ENCODE data around the gene PLAAT5.

The PLAAT5 gene

GRCh38 chr11:63512816-63513215, 21.8 kb upstream of the PLAAT5 start:
- no peak for DNase-seq (ENCODE audit: low spot score)

GRCh38 chr11:63511048-63511748, 20.2 kb upstream of the PLAAT5 start:
- no peak for DNase-seq (ENCODE audit: low spot score)

DNA sequence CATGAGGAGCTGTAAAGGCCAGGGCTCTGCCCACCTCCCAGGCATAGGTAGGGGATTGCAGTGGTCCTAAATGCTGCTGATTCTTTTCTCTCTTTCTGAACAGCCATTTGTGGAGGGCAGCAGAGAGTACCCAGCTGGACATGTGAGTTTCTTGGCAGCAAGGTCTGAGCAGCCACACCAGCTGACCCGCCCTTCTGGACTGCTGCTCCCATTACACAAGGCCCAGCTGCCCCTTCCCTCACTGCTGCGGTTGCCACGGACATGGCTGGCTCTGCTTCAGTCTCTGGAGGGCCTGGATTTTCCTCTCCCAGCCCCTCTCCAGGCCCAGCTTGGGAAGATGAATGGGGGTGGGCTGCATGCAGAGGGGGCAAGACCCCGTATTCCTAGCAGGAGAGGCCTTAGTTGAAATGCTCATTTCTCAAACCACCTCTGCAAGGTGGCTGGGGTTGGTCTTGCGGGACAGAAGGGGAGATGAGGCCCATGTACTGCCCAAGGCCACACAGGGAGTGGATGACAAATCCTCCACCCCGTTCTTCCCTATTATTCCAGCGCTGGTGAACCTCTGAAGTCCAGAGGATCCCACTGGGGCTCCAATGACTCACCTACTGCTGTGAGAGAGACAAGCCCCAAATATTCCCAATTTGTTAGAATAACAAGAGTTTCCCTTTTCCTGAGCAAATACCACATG, 19.5 kb upstream of the PLAAT5 start:
- DNase-seq (ENCODE audit: low spot score): peak; percentile 92

GRCh38 chr11:63508745-63509144, 17.8 kb upstream of the PLAAT5 start:
- DNase-seq (ENCODE audit: low spot score): no peak

DNA sequence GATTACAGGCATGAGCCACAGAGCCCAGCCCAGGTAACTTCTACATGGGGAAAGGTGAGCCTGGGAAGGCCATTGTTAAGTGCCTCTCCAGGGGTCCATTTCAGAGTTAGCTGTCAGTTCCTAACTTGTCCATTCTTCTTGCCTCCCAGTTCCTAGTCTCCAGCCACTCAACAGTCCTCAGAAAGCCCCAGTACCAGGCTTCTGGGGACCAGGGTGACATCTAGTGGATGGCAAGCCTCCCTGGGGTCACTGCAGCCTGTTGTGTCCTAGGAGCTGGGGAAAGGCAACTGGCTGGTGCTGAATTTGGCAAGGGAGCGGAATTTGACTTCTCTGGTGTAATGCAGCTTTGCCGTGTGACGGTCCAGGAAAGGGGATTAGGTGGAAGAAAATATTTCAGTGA, 17.0 kb upstream of the PLAAT5 start:
- DNase-seq (ENCODE audit: low spot score): peak; percentile 94

- no peak for DNase-seq (ENCODE audit: low spot score)
Measured at GRCh38 chr11:63507511-63507910, 16.5 kb upstream of the PLAAT5 start.

- no peak for DNase-seq (ENCODE audit: low spot score)
Measured at GRCh38 chr11:63506876-63507275, 15.9 kb upstream of the PLAAT5 start.

GRCh38 chr11:63505857-63506528, 15.0 kb upstream of the PLAAT5 start, which contains the start of gene LGALS12:
LGALS12 (plus strand) TSS chr11:63506084; CDS start chr11:63506459, 375 bp downstream.
- no peak for DNase-seq (ENCODE audit: low spot score)

DNA sequence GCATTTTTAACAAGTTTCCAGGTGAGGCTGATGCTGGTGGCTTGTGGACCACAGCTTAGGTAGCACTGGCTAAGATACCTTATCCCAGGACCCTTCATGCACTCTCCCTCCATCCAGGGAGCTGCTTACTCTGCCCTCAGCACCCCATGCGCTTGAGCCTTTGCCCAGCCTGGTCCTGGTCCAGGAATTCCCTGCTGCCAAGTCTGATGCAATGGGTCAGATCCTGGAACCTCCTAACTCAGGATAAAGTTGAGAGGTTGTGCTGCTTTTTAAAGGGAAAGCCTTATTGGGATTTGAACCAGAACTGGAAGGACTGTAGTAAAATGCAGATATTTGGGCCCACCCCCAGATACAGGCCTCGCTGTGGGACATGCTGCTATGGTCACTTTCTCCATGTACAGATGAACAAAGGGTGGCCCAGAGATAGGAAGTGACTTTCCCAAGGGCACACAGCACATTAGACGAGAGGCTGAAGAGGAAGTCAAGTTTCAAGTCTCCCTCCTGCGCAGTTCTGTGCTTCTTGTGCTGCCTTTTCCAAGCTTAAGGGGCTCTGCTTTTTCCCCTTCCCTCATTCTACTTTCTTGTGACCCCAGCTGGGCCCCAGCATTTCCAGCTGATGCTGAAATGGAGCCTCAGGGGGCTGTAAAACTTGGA, 14.1 kb upstream of the PLAAT5 start:
- DNase-seq (ENCODE audit: low spot score): no peak

GRCh38 chr11:63504054-63504453, 13.1 kb upstream of the PLAAT5 start:
- DNase-seq (ENCODE audit: low spot score): no peak

DNA sequence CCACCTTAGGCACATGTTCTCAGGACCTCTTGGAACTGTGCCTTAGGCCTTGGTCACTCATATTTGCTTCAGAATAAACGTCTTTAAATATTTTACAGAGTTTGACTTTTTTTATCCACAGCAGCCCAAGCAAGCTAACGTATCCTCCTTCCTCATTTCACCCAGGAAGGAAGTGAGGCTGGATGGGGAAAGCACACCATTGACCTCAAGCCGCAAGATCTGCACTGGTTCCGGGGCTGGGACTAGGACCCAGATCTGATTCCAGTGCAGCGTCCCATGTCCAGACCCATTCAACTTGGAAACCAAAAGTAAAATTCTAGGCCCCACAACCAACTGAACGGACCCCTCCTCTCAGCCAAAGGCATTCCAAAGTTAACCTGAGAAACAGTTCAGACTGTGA, 12.5 kb upstream of the PLAAT5 start:
- DNase-seq (ENCODE audit: low spot score): no peak

DNA sequence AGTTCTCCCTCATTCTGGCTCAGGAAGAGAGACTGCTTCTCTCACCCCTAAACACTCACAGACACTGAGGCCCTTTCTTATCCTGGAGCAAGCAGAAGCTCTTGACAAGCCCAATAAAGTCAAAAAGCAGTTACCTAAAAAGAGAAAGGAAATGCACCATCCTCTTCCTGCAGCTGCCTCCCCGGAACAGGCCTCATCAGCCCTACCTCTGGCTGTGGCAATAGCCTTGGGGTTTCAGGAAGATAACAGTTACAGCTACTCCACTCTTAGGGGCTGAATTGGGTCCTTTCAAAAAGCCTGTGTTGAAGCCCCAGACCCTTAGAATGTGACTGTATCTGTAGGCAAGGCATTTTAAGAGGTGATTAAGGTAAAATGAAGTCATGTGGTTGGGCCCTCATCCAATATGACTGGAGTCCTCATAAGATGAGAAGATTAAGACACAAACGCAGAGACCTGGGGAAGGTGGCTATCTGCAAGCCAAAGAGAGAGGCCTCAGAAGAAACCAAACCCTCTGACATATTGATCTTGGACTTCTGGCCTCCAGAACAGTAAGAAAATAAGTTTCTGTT, 11.4 kb upstream of the PLAAT5 start:
- no peak for DNase-seq (ENCODE audit: low spot score)

DNA sequence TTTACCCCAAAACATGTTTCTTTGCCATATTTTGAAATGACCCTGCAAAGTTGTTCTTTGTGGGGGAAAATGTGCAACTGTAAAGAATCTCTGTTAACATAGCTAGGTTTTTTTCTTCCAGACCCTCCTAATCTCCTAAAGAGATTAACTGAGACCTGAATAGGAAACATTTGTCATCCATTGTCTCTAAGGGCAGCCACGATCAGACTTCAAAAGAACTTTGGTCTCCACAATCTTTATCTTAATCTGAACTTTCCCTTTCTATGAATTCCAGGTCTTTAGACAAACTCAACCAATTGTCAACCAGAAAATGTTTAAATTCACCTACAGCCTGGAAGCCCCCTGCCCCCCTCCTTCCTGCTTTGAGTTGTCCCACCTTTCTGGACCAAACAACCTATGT, 10.3 kb upstream of the PLAAT5 start:
- no peak for DNase-seq (ENCODE audit: low spot score)

GRCh38 chr11:63499874-63500273, 8.9 kb upstream of the PLAAT5 start:
- DNase-seq (ENCODE audit: low spot score): no peak

DNA sequence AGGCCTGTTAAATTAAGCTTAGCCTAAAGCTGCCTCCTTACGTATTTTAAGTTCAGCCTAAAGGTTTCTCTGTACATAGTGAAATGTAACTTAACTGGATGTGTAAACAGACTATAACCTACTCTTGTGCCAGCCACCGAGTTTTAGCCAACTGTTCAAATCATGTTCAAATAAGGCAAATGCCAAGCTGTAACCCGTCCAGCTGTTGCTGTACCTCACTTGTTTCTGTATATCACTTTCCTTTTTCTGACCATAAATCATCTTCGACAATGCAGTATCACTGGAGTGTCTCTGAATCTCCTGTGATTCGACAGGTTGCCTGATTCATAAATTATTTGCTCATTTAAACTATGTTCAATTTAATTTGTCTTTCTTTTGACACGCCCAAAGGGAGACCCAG, 4.0 kb upstream of the PLAAT5 start:
- no peak for DNase-seq (ENCODE audit: low spot score)

GRCh38 chr11:63493127-63493526, 2.2 kb upstream of the PLAAT5 start:
- DNase-seq (ENCODE audit: low spot score): no peak

GRCh38 chr11:63492441-63492840, 1.5 kb upstream of the PLAAT5 start:
- DNase-seq (ENCODE audit: low spot score): no peak

GRCh38 chr11:63491636-63492372, 837 bp upstream of the PLAAT5 start:
- no peak for DNase-seq (ENCODE audit: low spot score)

DNA sequence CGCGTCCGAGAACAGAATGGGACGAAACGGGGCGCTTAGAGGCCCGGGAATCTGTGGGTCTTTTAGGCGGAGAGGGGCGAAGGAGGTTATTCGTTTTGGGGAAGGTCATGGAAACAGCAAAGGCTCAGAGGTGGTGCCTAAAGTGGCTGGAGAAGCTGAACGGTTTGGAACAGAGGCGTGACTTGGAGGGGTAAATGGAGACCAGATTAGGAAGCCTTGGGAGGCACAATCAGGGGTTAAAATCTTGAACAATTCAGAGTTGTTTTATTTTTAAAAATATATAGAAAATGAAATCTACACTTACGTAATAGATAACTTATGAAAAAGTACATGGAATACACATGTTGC, 247 bp upstream of the PLAAT5 start:
- no peak for DNase-seq (ENCODE audit: low spot score)

- peak; percentile 71 for DNase-seq (ENCODE audit: low spot score)
Measured at GRCh38 chr11:63489879-63490278, 1.1 kb downstream of the PLAAT5 start.

DNA sequence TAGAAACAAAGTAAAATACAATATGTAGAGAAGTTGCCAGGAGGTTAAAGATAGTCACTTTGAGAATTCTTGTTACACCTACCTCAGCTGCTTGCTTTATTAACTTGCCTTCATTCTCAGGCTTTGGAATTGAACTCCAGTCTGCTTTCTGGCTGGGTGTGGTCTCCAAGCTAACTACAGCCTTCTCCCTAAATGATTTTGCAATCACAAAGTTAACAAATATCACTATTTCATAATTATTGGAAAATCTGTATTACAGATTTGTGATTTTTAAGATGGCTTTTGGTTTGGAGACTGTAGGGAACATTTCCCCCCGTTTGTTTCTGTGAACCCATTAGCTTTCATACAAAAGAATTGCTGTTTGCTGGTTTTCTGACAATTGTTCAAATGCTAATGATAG, 2.2 kb downstream of the PLAAT5 start:
- no peak for DNase-seq (ENCODE audit: low spot score)

DNA sequence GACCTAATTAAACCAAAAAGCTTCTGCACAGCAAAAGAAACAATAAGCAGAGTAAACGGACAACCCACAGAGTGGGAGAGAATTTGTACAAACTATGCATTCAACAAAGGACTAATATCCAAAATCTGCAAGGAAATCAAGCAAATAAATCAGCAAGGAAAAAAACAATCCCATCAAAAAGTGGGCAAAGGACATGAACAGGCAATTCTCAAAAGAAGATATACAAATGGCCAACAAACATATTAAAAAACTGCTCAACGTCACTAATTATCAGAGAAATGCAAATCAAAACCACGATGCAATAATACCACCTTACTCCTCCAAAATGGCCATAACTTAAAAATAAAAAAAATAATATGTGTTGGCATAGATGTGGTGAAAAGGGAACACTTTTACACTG, 5.2 kb downstream of the PLAAT5 start:
- DNase-seq (ENCODE audit: low spot score): no peak

Data from pons (tissue), 1 donor.